HG02571 (cell line): ENCODE results near the gene GYS1.
"Not testable (repeated sequence)": the region's sequence is repeated elsewhere in the genome, so short reads cannot be mapped to it uniquely, and the experiment has no call there.

Experiments
- ATAC-seq: cut with Tn5 transposase; IDR thresholded peaks from one replicate; pipeline ENCODE4 v1.9.1; 2021; ENCODE audit warnings: mild to moderate bottlenecking, moderate library complexity; ENCODE audit not compliant: unreplicated experiment

The GYS1 gene

DNA sequence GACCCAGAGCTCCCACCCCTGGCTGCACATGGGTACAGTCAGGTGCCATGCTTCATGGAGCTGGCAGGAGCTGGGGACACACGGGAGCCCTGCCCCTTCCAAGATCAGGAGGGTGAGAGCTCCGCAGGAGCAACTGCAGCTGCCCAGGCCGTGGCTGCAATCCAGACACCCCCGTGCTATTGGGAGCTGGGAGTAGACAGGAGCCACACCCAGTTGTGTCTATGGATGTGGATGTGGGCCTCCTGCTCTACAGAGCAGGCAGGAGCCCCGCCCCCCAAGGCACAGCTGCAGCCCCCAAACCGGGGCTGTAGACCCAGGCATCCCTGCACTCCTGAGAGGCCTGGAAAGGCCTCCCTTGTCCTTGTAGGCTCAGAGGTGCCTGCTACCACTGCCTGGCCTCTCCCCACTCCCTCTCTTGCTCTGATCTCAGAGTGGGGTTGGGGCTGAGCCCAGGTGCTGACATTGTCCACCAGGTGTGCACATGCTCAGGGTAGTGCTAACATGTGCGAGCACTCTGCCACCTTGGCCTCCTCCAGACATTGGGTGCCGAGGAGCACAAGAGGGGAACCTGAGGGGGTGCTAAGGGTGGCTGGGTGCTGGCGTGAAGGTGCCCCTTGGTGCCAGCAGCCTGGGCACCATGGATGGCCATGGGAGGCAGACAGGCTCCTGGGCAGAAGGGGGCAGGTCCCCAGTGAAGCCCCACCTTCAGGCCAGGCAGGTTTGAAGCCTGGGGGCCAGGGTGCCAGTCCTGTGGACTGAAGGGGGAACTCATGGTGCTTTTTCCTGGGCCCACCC, 46.4 kb downstream of the GYS1 start:
- no peak for ATAC-seq

DNA sequence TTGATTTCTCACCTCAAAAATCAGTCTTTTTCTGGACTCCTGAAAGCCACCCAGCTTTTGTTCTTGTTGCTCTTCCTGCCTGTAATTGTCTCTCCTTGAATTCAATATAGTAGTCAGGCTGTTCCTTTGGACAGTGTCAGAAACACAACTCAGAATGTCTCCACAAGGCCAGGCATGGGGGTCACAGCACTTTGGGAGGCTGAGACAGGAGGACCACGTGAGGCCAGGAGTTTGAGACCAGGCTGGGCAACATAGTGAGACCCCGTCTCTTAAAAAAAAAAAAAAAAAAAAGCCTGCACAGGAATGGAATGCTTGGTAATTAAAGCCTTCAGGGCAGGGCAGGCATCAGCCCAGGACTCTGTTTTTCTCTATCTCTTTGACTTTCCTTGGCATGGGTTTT, 47.3 kb downstream of the GYS1 start:
- ATAC-seq, result no peak

DNA sequence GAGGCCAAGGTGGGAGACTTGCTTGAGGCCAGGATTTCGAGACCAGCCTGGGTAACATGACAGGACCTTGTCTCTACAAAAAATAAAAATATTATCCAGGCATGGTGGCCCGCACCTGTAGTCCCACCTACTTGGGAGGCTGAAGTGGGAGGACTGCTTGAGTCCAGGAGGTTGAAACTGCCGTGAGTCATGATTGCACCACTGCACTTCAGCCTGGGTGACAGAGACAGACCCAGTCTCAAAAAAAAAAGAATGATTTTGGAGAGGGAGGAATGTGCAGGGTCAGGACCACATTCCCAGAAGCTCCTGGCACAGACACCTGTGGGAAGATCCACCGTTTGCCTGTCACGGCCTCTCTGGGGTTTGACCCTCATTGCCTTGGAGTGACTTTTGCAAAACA, 47.7 kb downstream of the GYS1 start:
- ATAC-seq, result no peak

DNA sequence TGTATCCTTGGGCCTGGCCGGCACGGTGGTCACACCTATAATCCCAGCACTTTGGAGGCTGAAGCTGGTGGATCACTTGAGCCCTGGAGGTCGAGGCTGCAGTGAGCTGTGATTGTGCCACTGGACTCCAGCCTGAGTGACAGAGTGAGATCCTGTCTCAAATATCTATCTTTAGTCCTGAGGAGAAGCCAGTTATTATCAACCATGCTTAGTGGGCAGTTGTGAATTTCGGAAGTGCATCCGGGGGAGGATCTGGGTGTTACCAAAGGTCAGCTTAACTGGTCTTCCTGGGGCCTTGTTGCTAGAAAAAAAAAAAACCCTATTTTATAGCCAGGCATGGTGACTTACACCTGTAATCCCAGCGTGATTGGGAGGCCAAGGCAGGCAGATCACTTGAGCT, 50.0 kb downstream of the GYS1 start:
- no peak for ATAC-seq

DNA sequence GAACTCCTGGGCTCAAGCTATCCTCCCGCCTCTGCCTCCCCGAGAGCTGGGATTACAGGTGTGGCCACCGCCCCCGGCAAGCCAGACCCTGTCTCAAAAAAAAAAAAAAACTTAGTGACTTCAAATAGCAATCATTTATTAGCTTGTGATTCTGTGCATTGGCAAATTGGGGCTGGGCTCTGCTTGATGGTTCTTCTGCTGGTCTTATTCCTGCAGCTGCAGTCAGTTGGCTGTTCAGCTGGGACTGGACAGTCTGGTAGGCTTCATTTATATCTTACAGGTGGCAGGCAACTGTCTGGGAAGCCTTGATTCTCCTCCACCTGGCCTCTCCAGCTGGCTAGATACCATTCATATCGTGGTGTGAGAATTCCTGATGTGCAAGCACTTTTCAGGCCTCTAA, 52.2 kb downstream of the GYS1 start:
- no peak for ATAC-seq

DNA sequence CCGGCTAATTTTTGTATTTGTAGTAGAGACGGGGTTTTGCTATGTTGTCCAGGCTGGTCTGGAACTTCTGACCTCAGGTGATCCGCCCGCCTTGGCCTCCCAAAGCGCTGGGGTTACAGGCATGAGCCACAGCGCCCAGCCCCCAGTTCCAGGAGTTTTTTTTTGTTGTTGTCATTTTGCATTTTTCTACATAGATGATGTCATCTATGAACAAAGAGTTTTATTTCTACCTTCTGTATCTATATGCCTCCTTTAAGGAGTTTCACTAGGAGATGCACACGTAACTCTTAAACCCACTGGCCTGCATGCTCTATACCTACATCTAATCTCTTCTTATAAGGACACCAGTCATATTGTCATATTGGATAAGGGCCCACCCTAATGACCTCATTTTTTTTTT, 54.9 kb downstream of the GYS1 start:
- ATAC-seq, result no peak

DNA sequence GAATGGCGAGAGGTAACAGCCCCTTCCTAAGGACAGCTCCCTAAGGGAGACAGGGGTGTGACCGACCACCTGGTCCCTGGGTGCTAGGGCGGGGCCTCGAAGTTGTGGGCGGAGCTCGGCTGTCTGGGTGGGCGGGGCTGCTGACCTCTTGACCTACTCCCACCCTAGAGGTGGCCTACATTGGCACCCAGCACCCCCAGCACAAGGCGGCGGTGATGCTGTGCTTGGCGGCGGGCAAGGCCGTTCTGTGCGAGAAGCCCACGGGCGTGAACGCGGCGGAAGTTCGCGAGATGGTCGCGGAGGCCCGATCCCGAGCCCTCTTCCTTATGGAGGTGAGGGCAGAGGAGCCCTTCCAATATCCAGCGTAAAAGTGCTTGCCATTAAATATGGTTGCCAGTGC, 57.2 kb downstream of the GYS1 start:
- no peak for ATAC-seq

DNA sequence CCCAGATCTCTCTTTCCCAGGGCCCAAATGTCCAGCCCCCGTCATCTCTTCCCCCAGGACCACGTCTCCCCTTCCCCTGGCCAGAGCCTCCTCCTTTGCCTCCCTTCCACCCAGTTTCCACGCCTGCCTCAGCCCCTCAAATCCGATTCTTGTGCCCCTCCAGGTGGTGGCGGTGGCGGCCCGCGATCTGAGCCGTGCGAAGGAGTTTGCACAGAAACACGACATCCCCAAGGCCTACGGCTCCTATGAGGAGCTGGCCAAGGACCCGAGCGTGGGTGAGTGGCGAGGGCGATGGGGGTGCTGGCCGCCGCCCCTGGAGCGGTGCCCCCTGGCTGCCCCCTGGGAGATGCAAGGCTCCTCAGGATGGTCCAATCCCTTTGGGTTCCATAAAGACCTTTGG, 58.3 kb downstream of the GYS1 start:
- no peak for ATAC-seq

DNA sequence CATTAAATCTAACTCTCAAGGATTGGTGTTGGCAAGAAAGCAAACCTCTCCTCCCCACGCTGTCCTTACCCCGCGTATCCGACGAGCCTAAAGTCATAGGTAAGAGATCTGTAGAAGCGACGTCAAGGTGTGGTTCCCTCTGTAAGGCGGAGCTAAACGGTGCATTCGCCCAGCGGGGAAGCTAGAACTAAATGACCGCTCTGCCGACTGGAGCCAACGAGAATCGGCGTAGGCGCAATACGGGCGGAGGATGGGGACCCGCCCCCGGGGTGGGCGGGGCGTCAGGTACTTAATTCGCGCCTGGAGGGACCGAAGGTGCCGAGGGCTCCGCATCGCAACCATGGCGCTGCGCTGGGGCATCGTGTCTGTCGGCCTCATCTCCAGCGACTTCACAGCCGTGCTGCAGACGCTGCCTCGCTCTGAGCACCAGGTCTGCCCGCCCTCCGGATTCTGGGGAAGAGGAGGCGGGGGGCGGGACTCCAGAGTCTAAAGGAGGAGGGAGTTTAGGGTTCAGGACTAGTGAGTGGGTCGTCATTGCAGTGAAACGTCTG, 59.7 kb downstream of the GYS1 start, which contains the start of gene DHDH:
TSS of gene DHDH (plus strand) at position 318 of the 551 bp plus-strand sequence. CDS start at position 341, 23 bp downstream.
- no peak for ATAC-seq

DNA sequence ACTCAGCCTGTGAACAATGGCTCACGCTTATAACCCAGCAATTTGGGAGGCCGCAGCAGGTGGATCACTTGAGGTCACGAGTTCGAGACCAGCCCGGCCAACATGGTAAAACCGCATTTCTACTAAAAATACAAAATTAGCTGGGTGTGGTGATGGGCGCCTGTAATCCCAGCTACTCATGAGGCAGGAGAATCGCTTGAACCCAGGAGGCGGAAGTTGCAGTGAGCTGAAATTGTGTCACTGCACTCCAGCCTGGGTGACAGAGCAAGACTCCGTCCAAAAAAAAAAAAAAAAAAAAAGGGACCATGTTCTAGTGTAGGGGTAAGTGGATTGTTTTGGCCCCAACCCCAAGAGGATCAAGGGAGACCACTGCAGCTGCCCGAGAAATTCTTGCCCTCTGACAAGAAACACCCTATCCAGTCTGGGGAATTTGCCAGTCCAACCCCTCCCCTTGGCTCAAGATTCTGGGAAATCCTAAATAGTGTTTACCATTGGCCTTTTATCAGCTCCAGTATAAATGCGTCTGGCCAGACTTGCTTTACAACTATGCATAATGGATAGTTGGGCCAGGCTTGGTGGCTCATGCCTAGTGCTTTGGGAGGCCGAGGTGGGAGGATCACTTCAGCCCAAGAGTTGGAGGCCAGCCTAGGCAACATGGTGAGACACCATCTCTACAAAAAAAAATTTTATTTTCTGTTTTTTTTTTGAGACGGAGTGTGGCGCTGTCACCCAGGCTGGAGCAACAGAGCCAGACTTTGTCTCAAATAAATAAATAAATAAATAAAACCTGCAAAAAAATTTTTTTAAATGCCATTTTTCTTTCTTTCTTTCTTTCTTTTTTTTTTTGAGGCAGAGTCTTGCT, 64.7 kb downstream of the GYS1 start:
- ATAC-seq, result no peak

DNA sequence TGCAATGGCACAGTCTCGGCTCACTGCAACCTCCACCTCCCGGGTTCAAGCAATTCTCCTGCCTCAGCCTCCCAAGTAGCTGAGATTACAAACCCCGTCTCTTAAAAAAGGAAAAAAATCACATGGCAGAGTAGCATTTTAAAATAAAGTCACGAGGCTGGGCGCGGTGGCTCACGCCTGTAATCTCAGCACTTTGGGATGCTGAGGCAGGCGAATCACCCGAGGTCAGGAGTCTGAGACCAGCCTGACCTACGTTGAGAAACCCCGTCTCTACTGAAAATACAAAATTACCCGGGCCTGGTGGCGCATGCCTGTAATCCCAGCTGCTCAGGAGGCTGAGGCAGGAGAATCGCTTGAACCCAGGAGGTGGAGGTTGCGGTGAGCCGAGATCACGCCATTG, 65.4 kb downstream of the GYS1 start:
- ATAC-seq, result not testable (repeated sequence)

DNA sequence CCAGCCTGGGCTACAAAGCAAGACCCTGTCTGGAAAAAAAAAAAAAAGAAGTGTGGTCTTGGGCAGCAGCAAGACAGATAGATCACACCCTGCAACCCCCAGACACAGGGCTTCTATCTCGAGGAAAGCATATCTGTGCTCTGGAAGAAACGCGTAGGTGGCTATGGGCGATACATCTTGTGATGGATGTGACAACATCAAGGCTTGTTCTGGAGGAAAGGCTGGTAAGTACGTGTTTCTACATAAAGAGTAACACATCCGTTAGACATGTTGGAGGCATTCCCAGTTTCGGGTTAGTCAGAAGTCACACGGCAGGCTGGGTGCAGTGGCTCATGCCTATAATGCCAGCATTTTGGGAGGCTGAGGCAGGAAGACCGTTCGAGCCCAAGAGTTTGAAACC, 66.2 kb downstream of the GYS1 start:
- ATAC-seq, result no peak

DNA sequence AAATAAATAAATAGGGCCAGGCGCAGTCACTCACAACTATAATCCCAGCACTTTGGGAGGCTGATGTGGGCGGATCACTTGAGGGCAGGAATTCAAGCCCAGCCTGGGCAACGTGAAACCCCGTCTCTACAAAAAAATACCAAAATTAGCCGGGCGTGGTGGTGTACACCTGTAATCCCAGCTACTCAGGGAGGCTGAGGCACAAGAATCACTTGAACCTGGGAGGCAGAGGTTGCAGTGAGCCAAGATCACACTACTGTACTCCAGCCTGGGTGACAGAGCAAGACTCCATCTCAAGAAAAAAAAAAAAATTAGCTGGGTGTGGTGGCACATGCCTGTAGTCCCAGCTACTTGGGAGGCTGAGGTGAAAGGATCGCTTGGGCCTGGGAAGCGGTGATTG, 67.2 kb downstream of the GYS1 start:
- ATAC-seq, result not testable (repeated sequence)

DNA sequence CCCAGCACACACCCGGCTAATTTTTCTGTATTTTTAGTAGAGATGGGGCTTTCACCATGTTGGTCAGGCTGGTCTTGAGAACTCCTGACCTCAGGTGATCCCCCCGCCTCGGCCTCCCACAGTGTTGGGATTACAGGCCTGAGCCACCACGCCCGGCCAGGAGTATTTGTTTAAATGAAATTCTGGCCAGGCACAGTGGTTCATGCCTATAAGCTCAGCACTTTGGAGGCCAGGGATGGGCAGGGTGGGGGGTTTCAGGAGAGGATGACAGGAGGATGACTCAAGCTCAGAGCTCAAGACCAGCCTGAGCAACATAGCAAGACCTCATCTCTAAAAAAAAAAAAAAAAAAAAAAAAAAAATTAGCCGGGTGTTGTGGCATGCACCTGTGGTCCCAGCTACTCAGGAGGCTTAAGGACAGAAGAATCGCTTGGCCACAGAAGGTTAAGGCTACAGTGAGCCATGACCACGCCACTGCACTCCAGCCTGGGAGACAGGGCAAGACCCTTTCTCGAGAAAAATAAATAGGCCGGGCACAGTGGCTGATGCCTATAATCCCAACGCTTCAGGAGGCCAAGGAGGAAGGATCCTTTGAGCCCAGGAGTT, 67.8 kb downstream of the GYS1 start:
- ATAC-seq, result no peak

DNA sequence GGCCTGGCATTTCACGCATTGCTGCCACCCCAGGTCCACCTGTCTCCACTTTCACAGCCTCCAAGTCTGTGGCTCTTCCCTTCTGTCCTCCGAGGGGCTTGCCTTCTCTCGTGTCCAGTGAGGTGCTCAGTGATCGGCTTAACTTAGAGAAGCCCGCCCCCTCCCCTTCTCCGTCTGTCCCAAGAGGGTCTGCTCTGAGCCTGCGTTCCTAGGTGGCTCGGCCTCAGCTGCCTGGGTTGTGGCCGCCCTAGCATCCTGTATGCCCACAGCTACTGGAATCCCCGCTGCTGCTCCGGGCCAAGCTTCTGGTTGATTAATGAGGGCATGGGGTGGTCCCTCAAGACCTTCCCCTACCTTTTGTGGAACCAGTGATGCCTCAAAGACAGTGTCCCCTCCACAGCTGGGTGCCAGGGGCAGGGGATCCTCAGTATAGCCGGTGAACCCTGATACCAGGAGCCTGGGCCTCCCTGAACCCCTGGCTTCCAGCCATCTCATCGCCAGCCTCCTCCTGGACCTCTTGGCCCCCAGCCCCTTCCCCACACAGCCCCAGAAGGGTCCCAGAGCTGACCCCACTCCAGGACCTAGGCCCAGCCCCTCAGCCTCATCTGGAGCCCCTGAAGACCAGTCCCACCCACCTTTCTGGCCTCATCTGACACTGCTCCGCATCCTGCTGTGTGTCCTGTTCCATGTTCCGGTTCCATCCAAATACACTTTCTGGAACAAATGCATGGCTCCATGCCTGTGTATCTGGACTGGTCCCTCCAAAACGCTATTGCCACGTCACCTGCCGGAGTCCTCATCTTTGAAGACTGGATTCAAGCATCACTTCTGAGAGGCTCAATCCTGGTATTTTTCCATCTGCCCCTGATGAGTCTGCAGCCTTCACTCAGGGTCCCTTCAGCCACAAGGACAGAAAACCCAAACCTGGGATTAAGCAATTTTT, 70.3 kb downstream of the GYS1 start:
- ATAC-seq, result no peak

DNA sequence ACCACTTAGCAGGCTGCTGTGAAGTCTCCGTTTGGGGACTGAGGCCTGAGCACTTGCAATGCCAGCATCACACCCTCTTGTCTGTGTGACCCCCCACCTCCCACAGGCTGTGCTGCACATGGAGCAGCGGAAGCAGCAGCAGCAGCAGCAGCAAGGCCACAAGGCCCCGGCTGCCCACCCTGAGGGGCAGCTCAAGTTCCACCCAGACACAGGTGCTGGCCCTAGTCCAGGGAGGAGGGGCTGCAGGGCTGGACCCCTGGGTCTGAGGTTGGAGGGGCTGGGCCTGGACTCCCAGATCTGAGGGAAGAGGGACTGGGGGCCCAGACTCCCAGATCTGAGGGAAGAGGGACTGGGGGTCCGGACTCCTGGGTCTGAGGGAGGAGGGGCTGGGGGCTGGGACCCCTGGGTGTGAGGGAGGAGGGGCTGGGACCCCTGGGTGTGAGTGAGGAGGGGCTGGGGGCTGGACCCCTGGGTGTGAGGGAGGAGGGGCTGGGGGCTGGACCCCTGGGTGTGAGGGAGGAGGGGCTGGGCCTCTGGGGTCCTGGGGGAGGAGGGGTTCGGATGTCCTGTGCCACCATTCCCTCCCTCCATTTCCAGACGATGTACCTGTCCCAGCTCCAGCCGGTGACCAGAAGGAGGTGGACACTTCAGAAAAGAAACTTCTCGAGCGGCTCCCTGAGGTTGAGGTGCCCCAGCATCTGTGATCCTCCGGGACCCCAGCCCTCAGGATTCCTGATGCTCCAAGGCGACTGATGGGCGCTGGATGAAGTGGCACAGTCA, 71.2 kb downstream of the GYS1 start:
- ATAC-seq, result no peak

DNA sequence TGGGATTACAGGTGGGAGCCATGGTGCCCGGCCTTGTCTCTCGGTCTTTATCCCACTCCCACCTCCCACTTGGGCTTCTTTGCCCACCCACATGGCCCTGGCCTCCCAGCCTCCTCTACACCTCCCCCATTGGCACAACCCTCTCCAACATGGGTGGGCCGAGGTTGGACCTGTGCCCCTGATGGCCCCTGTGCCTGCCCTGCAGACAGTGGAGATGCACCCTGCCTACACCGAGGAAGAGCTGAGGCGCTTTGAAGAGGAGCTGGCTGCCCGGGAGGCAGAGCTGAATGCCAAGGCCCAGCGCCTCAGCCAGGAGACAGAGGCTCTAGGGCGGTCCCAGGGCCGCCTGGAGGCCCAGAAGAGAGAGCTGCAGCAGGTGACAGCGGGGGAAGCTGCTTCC, 72.2 kb downstream of the GYS1 start:
- no peak for ATAC-seq

DNA sequence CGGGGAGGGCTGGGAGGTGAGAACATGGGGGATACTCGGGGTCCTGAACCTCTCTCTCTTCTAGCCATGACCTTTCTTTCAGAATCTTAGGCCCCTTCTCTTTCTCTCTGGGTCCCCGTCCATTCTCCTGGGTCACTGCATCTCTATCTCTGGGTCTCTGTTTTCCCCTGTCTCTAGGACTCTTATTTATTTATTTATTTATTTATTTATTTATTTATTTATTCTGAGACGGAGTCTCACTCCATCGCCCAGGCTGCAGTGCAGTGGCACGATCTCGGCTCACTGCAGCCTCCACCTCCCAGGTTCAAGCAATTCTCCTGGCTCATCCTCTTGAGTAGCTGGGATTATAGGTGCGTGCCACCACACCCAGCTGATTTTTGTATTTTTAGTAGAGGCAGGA, 73.8 kb downstream of the GYS1 start:
- not testable (repeated sequence) for ATAC-seq

DNA sequence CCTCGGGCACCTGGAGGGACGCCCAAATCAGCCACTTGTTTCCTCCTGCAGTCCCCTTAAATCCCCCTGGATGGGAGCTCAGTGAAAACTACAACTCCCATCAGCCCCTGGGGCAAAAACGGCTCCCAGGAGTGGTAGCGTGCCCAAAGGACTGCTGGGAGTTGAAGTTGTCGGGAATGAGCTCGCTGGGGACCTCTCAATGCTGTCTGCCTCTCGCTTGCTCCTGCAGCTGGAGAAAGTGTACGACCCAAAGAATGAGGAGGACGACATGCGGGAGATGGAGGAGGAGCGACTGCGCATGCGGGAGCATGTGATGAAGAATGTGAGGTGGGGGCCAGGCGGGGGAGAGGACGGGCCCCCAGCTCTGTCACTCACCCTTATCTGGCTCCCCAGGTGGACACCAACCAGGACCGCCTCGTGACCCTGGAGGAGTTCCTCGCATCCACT, 74.3 kb downstream of the GYS1 start:
- ATAC-seq, result no peak
